ENCODE measurements around the gene AKAP7.

Gene AKAP7

GRCh38 chr6:131134220-131134979 lies 867 bp upstream of the AKAP7 start:
- no peak for DNase-seq

DNA sequence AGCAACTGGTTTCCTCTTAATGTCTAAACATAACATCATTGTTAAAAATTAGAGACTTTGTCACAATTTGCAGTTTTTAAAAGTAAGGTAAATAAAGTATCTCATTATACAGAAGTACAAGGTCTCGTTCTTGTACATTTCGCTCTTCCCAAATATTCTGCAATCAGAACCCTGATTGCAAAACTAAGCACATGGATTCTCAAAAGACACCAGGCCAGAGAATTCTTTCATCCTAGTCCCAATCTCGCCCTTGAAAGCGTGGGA lies 355 bp upstream of the AKAP7 start:
- DNase-seq = no peak

- DNase-seq = no peak
These were observed 937 bp downstream of the AKAP7 start for GRCh38 chr6:131136021-131136786.

DNA sequence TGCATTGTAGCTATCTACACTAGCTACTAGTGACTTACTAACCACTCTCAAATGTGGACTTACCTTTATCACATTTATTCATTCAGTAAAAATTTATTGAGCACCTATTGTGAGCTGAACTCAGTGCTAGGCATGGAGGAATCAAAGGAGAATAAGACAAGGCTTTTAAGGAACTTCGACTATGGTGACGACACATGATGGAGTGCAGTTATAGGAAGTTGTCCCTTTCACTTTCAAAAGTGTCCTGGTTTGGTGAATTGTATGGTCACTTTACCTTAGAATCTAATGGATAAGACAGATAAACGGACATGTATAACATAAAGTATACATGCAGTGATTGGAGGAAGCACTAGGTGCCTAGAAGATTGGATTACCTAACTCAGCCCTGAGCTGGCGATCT lies 4.3 kb downstream of the AKAP7 start:
- no peak for DNase-seq

- DNase-seq = no peak
These were observed 8.1 kb downstream of the AKAP7 start for GRCh38 chr6:131143319-131143718.

DNA sequence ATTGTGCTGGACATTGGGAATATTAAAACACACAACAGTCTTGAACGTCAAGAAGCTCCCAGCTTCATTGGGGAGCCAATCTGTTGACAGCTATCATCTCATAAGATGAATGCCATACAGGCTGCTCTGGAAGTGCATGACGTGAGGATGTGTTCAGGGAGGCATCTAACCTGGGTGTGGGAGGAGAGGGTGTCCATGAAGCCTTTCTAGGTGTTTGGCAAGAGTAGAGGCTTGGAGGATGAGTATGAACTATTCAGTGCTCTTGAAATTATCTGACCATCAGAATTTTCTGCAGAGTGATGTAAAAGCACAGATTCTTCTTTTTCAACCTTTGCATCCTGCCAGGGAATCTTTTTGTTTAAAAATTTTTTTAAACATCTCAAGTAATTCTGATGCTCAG lies 11.6 kb downstream of the AKAP7 start:
- no peak for DNase-seq

- DNase-seq = no peak
These were observed 21.1 kb downstream of the AKAP7 start for GRCh38 chr6:131156411-131156810.

- DNase-seq = no peak
These were observed 24.3 kb downstream of the AKAP7 start for GRCh38 chr6:131159578-131159977.

GRCh38 chr6:131160254-131160758 lies 25.0 kb downstream of the AKAP7 start:
- no peak for DNase-seq

DNA sequence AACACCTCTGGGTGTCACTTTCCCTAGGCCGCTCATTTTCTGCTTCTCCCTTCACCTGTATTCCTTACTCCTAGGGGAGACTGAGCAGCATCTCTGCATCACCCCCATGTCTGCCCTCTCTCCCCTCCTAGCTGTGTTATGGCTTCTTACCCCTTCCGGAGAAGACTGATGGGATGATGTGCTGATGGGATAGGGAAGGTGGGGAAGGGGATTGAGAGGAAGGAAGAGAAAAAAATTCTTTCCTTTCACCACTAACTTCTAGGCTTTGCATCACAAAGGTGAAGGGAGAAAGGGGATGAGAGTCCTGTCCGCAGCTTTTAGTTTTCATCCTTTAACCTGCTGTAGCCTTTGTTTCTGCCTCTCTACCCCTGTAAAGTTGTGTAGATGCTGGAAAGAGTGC lies 26.7 kb downstream of the AKAP7 start:
- DNase-seq = no peak

- DNase-seq = no peak
These were observed 28.6 kb downstream of the AKAP7 start for GRCh38 chr6:131163886-131164285.

DNA sequence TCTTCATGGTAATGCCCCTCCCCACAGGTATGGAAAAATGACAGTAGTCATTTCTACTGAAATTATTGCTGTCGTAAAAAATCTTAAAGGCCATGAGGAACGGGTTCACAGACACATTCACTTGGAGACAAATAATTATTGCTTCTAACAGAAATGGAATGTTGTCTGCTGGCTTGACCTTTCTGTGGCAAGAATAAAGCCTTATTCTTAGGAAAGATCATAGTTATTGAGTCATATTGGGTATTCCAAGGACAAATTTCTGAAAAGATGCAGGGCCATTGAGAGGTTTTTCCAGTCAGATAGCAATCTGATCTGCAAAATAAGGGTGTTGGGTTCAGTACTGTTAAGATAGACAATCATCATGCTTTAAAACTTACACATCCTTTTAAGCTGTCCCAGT lies 29.2 kb downstream of the AKAP7 start:
- DNase-seq = no peak

DNA sequence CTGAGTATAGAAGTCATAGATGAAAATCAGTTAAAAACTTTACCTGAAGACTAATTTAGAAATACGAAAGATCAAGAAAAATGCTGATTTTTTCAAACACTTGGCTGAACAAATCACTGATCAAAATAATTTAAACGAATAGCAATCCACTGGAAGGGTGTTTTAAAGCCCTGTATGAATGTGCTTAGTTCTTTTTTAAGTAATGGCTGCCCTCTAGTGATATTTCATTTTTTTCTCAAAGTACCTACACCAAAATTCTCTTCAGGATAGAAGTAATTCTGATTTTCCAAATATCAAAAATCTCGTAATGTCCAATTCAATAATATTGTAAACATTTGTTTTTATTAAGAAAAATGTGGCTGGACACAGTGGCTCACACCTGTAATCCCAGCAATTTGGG lies 32.5 kb downstream of the AKAP7 start:
- DNase-seq = no peak

- no peak for DNase-seq
These were observed 34.3 kb downstream of the AKAP7 start for GRCh38 chr6:131169613-131170012.

DNA sequence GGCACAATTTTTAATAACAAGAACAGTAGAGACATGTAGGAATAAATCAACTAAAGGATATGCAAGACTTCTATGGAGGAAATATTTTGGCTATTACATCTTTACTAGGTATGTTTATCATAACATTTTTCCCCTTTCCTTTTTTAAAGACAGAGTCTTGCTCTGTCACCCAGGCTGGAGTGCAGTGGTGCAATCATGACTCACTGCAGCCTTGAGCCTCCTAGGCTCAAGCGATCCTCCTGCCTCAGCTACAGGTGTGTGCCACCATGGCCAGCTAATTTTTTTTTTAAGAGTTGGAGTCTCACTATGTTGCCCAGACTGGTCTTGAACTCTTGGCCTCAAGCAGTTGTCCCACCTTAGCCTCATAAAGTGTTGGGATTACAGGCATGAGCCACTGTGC lies 37.0 kb downstream of the AKAP7 start:
- DNase-seq = no peak

GRCh38 chr6:131173680-131174079 lies 38.4 kb downstream of the AKAP7 start:
- DNase-seq = no peak

DNA sequence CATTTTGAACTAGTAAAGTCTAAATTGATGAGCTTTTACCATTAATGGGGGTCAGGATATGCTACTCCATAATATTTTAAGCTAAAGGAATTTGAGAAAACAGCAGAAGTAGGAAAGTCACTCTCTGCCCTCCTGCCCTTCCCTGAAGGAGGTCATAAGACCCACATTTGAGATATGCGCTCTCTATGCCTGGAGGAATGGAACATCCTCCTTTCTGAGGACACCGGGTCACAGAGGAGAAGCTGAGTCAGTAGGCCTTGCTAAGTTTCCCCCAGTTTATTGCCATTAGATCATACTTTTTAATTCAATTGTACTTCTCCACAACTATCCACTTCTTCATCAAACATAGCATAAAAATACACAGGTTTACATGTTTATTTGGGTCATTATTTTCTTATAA lies 40.3 kb downstream of the AKAP7 start:
- DNase-seq = no peak

GRCh38 chr6:131177996-131178395 lies 42.7 kb downstream of the AKAP7 start:
- no peak for DNase-seq

- DNase-seq = peak; percentile 12
These were observed 47.7 kb downstream of the AKAP7 start for GRCh38 chr6:131182991-131183425.

DNA sequence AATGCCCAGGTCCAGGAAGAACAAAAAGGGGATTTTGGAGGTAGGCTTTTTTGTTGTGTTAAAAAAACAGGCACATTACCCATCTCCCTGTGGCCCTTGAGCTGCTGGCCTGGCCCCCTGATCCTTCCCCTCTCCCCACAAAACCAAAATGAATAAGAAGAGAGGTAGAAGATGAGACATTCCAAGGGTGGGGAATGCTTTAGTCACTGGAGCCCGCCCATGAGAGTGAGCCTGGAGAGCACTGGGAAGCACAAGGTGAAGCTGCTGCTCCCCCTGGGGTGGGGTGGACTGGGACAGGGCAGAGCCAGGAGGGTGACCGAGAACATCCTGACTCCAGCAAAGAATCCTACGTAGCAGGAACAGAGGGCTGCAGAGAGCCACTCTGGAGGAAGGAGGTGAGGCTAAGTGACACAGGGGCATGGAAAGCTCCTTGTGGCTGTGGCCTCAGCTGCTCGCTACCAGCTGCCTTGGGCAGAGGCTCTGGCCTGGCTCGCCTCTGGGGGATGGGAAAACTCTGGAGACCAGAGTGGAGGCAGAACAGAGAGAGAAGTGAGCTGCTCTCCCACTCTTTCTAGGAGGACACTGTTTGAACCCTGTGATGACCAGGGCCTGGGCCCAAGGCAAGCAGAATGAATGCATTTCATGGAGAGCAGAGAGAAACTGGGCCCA lies 48.3 kb downstream of the AKAP7 start:
- DNase-seq = no peak

GRCh38 chr6:131191590-131191989 lies 56.3 kb downstream of the AKAP7 start:
- DNase-seq = no peak

GRCh38 chr6:131197716-131198115 lies 62.4 kb downstream of the AKAP7 start:
- peak; percentile 22 for DNase-seq

GRCh38 chr6:131199568-131200272 lies 64.5 kb downstream of the AKAP7 start:
- DNase-seq = peak; percentile 69

All from activated effector memory CD4-positive, alpha-beta T cell treated with Interleukin-2 at 50 U/mL for 16 hours (primary cell).